ENCODE data around the gene VPS26C. TPM values are rescaled to one million over a fixed set of nuclear protein-coding genes. Genes with fewer than 3 reads are reported as not detected.
"Not testable (repeated sequence)": the region's sequence is repeated elsewhere in the genome, so short reads cannot be mapped to it uniquely, and the experiment has no call there.

VPS26C gene
- total and polyA plus RNA-seq, 10 donors = 17.0 to 76.9 (median 50.6) TPM

DNA sequence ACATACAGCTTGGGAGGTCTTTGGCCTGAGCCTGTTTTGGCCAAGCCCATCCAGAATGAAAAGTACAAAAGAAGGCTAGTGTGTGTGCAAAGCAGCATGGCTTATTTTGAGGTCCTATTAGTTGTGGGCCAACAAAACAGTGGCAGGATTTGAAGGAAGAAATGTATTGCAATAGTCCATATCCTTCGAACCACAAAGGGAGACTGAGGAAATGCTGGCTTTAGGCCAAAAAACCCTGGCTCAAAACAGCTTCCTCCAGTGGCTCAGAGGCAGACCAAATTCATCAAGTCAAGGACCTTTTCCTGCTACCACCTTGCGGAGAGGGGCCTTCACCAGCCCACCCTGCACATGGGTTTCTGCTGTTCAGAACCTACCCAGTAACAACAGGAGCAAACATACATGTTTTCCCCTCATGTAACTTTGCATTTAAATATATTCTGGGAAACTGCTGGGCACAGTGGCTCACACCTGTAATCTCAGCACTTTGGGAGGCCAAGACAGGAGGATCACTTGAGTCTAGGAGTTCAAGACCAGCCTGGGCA lies 43.3 kb downstream of the VPS26C start:
- H3K4me1 ChIP-seq = peaks cover 6 to 58% (median 32%) of the 10 kb centered on the region in 6 donors
- H3K27ac ChIP-seq = peak overlapping the region in 3 of 8 donors; percentile 47 to 66 (median 60)
- H3K27me3 ChIP-seq (replicated peaks in 1 of 7) = no peaks in the 10 kb centered on the region
- intact Hi-C loops (cut with DNase I; ENCODE audit: low total_unique reads) = no loop called here
- H3K9me3 ChIP-seq = no peaks in the 10 kb centered on the region
- 70 to 86% (median 78%) methylated on average over 2 of the region's 2 CpGs for WGBS, 5 donors
- DNase-seq = no peak
- no peak overlapping the region for H3K4me3 ChIP-seq
- TF ChIP-seq POLR2A (IDR thresholded peaks at IDR 0.05) = no peak
- no peak for TF ChIP-seq CTCF (IDR thresholded peaks at IDR 0.05 in 8 of 11, conservative IDR thresholded peaks at IDR 0.05 in 3 of 11)
- TF ChIP-seq POLR2AphosphoS5 (IDR thresholded peaks at IDR 0.05) = no peak
- H3K36me3 ChIP-seq = peaks cover 2 to 61% (median 47%) of the 10 kb centered on the region in 6 donors

DNA sequence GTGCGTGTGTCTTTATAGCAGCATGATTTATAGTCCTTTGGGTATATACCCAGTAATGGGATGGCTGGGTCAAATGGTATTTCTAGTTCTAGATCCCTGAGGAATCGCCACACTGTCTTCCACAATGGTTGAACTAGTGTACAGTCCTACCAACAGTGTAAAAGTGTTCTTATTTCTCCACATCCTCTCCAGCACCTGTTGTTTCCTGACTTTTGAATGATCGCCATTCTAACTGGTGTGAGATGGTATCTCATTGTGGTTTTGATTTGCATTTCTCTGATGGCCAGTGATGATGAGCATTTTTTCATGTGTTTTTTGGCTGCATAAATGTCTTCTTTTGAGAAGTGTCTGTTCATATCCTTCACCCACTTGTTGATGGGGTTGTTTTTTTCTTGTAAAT lies 44.9 kb downstream of the VPS26C start:
- Histone ChIP-seq H3K4me1 (peaks cover 6 to 58% (median 32%) of the 10 kb centered on the region in 6 donors), H3K36me3 (peaks cover 0 to 45% (median 31%) of the 10 kb centered on the region in 6 donors)
- H3K9me3 ChIP-seq; H3K4me3 ChIP-seq; intact Hi-C loops (cut with DNase I; ENCODE audit: low total_unique reads); H3K27ac ChIP-seq; H3K27me3 ChIP-seq (replicated peaks in 1 of 7); DNase-seq: not testable (repeated sequence)
- 78 to 81% (median 80%) methylated on average over 2 to 3 of the region's 3 CpGs for WGBS, 5 donors

GRCh38 chr21:37220981-37221664 lies 46.0 kb downstream of the VPS26C start:
- WGBS, 5 donors = 4 to 5% (median 4%) methylated on average over 33 to 46 of the region's 46 CpGs
- intact Hi-C loops (cut with DNase I; ENCODE audit: low total_unique reads) = no loop called here
- Histone ChIP-seq H3K36me3 (peaks cover 0 to 34% (median 20%) of the 10 kb centered on the region in 6 donors), H3K4me3 (peak overlapping the region; percentile 75 to 85 (median 80)), H3K27me3 (replicated peaks in 1 of 7) (no peaks in the 10 kb centered on the region), H3K27ac (peak overlapping the region; percentile 78 to 94 (median 89)), H3K9me3 (no peaks in the 10 kb centered on the region), H3K4me1 (peaks cover 6 to 52% (median 31%) of the 10 kb centered on the region in 6 donors)
- TF ChIP-seq CTCF (IDR thresholded peaks at IDR 0.05 in 8 of 11, conservative IDR thresholded peaks at IDR 0.05 in 3 of 11) (peak in 8 of 11 experiments; percentile 25 to 82 (median 52)), POLR2A (IDR thresholded peaks at IDR 0.05) (peak in 2 of 3 donors; percentile 45 to 54), POLR2AphosphoS5 (IDR thresholded peaks at IDR 0.05) (peak; percentile 96 to 98 (median 97))
- peak; percentile 99 for DNase-seq

DNA sequence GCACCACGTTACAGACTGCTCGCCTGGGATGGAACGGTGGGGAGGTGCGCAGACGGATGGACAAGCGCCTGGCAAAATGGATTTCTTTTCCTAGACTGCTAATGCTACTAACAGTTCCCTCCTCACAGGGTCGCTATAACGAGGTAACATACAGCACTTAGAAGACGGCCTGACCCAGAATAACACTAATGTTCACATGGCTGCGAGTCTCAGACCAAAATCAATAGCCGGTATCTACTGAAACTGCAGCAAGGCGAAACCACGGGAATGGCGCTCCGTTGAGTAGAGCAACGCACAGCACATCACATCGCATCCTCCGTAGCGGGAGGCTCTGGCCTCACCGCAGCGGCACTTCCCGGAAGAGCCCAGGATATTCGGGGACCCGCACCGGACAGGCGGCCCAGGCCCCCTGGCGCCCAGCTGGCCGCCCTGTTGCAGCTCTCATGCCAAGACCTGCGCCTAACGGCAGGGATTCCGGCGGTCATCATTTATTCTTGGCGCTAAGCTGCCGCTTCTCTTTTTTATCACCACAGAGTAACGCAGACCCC lies 46.6 kb downstream of the VPS26C start:
- no peaks in the 10 kb centered on the region for H3K27me3 ChIP-seq (replicated peaks in 1 of 7)
- 2 to 4% (median 2%) methylated on average over 23 to 35 of the region's 35 CpGs for WGBS, 5 donors
- no peaks in the 10 kb centered on the region for H3K9me3 ChIP-seq
- H3K36me3 ChIP-seq = peaks cover 0 to 27% (median 17%) of the 10 kb centered on the region in 6 donors
- peaks cover 6 to 46% (median 28%) of the 10 kb centered on the region in 6 donors for H3K4me1 ChIP-seq
- H3K27ac ChIP-seq = peak overlapping the region; percentile 78 to 94 (median 89)
- intact Hi-C loops (cut with DNase I; ENCODE audit: low total_unique reads) = no loop called here
- DNase-seq = no peak
- TF ChIP-seq POLR2AphosphoS5 (IDR thresholded peaks at IDR 0.05) (no peak), POLR2A (IDR thresholded peaks at IDR 0.05) (no peak), CTCF (IDR thresholded peaks at IDR 0.05 in 8 of 11, conservative IDR thresholded peaks at IDR 0.05 in 3 of 11) (no peak)
- H3K4me3 ChIP-seq = peak overlapping the region; percentile 75 to 85 (median 80)
